ENCODE measurements around the gene TF.
"Not testable (repeated sequence)": the region's sequence is repeated elsewhere in the genome, so short reads cannot be mapped to it uniquely, and the experiment has no call there.

The TF gene

DNA sequence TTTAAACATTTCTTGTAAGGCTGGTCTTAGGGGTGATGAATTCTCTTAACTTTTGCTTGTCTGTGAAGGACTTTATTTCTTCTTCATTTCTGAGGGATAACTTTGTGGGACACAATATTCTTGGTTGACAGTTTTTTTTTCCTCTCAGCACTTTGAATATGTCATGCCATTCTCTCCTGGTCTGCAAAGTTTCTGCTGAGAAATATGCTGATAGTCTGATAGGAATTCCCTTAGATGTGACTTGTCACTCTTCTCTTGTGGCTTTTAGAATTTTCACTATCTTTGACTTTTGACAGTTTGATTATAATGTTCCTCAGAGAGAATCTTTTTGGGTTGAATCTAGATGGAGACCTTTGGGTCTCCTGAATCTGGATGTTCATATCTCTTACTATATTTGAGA, 23.3 kb upstream of the TF start:
- H3K9me3 Mint-ChIP-seq = peaks cover 11 to 16% of the 10 kb centered on the region in 2 donors
- H3K4me3 Mint-ChIP-seq = no peak overlapping the region
- H3K27ac Mint-ChIP-seq = no peak overlapping the region
- H3K27me3 Mint-ChIP-seq = peaks cover 0 to 19% of the 10 kb centered on the region in 2 donors
- H3K36me3 Mint-ChIP-seq (ENCODE audit: insufficient read depth) = peaks cover 3% of the 10 kb centered on the region
- DNase-seq (no peak), ATAC-seq (replicated peaks) (no peak)
- H3K4me1 Mint-ChIP-seq (ENCODE audit: low read depth in 2 of 2) = no peaks in the 10 kb centered on the region

DNA sequence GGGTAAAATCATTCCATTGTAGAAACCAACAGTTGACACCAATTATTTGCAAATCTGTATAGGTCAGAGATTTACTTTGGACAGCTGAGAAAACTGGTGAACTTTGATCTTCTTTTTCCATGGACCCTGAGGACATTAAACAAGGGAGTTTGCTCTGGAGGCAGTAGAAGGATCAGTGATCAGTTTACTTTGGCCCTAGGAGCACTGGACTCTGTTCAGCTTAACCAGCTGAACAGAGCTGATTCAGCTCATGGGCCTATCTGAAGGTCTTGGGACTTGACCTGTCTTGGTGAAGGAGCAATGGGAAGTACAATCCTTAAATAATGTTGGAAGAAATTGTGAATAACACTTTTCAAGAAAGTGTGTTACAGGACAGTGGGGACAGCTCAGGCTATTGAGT, 15.2 kb upstream of the TF start:
- ATAC-seq (replicated peaks) (no peak), DNase-seq (no peak)
- no peaks in the 10 kb centered on the region for H3K36me3 Mint-ChIP-seq (ENCODE audit: insufficient read depth)
- H3K4me1 Mint-ChIP-seq (ENCODE audit: low read depth in 2 of 2) = no peaks in the 10 kb centered on the region
- H3K4me3 Mint-ChIP-seq = no peak overlapping the region
- peaks cover 55 to 65% of the 10 kb centered on the region in 2 donors for H3K27me3 Mint-ChIP-seq
- peaks cover 1 to 9% of the 10 kb centered on the region in 2 donors for H3K9me3 Mint-ChIP-seq
- H3K27ac Mint-ChIP-seq = no peak overlapping the region

DNA sequence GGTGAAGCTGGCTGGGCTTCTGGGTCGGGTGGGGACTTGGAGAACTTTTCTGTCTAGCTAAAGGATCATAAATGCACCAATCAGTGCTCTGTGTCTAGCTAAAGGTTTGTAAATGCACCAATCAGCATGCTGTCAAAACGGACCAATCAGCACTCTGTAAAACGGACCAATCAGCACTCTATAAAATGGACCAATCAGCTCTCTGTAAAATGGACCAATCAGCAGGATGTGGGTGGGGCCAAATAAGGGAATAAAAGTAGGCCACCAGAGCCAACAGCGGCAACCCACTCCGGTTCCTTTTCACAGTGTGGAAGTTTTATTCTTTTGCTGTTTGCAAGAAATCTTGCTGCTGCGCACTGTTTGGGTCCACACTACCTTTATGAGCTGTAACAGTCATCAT, 14.0 kb upstream of the TF start:
- ATAC-seq (replicated peaks); H3K4me1 Mint-ChIP-seq (ENCODE audit: low read depth in 2 of 2): not testable (repeated sequence)

DNA sequence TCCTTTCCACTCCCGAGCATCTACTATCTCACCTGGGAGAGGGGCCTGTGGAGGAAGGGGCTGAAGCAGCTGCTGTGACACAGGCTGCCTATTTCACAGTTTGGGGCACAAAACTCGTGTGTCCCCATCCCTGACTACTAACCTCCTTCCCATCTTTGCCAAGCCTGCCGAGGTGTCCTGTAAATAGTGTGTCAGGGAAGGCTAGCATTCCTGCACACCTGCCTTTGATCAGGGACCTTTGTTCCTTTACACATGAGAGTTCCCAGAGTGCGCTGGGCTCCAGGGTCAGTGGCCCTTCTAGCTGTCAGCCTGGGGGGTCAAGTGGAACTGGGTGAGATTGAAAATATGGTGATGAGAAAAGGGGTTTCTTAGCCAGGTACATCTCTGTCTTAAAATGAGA, 13.0 kb upstream of the TF start:
- H3K27me3 Mint-ChIP-seq = peaks cover 66 to 68% of the 10 kb centered on the region in 2 donors
- no peak for DNase-seq
- H3K27ac Mint-ChIP-seq = no peak overlapping the region
- peaks cover 1 to 9% of the 10 kb centered on the region in 2 donors for H3K9me3 Mint-ChIP-seq
- H3K4me3 Mint-ChIP-seq = no peak overlapping the region
- no peak for ATAC-seq (replicated peaks)
- H3K4me1 Mint-ChIP-seq (ENCODE audit: low read depth in 2 of 2) = no peaks in the 10 kb centered on the region
- no peaks in the 10 kb centered on the region for H3K36me3 Mint-ChIP-seq (ENCODE audit: insufficient read depth)

More for the DNA sequence above, 14.0 kb upstream of the TF start:
- H3K9me3 Mint-ChIP-seq; H3K36me3 Mint-ChIP-seq (ENCODE audit: insufficient read depth); DNase-seq; H3K27ac Mint-ChIP-seq; H3K4me3 Mint-ChIP-seq: not testable (repeated sequence)
- peaks cover 67 to 68% of the 10 kb centered on the region in 2 donors for H3K27me3 Mint-ChIP-seq

DNA sequence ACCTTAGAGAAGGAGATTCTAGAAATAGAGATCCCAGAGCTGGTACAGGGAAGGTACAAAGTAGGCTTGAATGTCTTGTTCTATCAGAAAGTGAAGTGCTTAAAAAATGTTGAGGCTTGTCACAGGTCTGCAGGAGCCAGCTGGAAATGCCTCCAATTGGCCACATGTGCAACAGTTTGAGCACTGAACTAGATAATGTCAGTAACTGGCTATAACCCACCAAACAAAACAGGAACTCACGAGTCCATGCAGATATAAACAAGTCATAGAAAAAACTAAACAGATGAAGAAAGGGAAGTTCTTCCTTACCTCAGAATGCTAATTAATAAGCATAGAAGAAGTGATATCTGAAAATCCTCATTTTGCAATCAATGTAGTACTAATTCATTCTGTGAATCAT, 11.9 kb upstream of the TF start:
- H3K27ac Mint-ChIP-seq = no peak overlapping the region
- H3K36me3 Mint-ChIP-seq (ENCODE audit: insufficient read depth) = no peaks in the 10 kb centered on the region
- peaks cover 63 to 67% of the 10 kb centered on the region in 2 donors for H3K27me3 Mint-ChIP-seq
- DNase-seq (no peak), ATAC-seq (replicated peaks) (no peak)
- no peaks in the 10 kb centered on the region for H3K4me1 Mint-ChIP-seq (ENCODE audit: low read depth in 2 of 2)
- H3K4me3 Mint-ChIP-seq = no peak overlapping the region
- peaks cover 0 to 9% of the 10 kb centered on the region in 2 donors for H3K9me3 Mint-ChIP-seq

DNA sequence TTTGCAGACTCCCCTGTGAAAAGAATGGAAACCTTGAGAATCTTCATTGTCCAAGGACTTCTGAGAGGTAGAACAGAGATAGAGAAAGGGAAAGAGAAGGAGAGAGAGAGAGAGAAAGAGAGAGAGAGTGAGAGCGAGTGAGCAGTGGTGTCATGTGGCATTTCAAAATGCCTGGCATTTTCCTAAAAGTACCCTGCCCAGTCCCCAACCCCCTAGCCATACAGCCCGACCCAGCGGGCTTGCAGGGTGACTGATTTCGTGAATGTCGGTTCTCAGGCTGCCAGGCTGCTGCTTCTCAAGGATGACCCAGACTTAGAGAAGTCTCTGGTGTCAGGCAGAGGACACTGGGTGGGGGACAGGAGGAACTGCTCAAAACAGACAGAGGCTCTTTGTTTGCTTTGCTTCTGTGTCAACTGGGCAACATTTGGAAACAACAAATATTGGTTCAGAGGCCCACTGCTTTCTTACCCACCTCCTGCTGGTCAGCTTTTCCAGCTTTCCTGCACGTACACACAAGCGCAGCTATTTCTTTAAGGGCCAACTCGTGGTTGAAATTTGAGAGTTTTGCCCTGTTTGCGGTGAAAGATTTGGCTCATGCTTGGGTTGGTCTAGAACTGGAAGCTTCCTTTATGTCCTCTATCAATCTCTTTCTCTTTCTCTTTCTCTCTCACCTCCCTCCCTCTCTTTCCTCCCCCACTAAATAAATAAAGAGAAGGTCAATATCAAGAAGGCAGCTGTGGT, 3.7 kb upstream of the TF start:
- Mint-ChIP-seq H3K9me3 (no peaks in the 10 kb centered on the region), H3K36me3 (ENCODE audit: insufficient read depth) (no peaks in the 10 kb centered on the region), H3K27me3 (peaks cover 31 to 49% of the 10 kb centered on the region in 2 donors), H3K4me3 (no peak overlapping the region), H3K27ac (no peak overlapping the region), H3K4me1 (ENCODE audit: low read depth in 2 of 2) (no peaks in the 10 kb centered on the region)
- DNase-seq (no peak), ATAC-seq (replicated peaks) (no peak)

DNA sequence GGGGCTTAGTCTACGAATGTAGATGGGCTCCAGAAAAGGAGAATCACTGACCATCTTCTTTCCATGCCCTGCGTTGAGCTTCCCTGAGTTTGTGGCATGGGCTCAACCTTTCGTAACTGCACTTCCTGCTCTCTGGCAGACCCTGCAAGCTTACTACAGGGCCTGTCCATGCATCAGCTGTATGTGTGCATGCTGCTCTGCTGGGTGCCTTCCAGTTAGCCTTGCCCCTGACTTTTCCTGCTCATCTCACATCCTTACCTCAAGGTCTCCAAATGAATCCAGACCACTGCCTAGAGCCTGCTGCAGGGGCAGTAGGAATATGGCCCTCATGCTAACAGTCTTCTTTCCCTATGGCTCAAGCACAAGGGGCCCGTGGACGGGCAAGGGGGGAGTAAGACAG, 2.0 kb upstream of the TF start:
- Mint-ChIP-seq H3K36me3 (ENCODE audit: insufficient read depth) (no peaks in the 10 kb centered on the region), H3K4me3 (no peak overlapping the region), H3K27ac (no peak overlapping the region), H3K27me3 (peaks cover 38 to 66% of the 10 kb centered on the region in 2 donors), H3K4me1 (ENCODE audit: low read depth in 2 of 2) (no peaks in the 10 kb centered on the region), H3K9me3 (no peaks in the 10 kb centered on the region)
- ATAC-seq (replicated peaks) (no peak), DNase-seq (no peak)

DNA sequence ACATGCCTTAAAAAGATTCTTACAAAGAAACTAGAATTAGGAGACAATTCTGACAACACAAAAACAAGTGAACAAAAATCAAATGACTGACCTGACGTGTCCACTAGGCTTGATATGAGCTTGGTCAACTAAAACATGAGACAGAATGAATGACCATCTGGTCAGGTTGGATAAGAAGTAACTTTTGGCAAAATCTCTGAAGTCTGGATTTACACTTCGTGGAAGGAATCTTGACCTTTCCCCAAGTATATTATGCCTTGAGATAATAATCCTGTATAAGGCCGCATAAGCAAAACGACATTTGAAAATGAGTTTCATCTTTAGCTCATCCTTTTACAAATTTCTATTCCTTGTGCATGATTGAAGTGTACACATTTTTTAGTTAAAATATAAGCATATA, 1.1 kb upstream of the TF start:
- peaks cover 43 to 74% of the 10 kb centered on the region in 2 donors for H3K27me3 Mint-ChIP-seq
- no peak overlapping the region for H3K4me3 Mint-ChIP-seq
- ATAC-seq (replicated peaks) (no peak), DNase-seq (no peak)
- H3K36me3 Mint-ChIP-seq (ENCODE audit: insufficient read depth) = no peaks in the 10 kb centered on the region
- no peak overlapping the region for H3K27ac Mint-ChIP-seq
- H3K9me3 Mint-ChIP-seq = no peaks in the 10 kb centered on the region
- H3K4me1 Mint-ChIP-seq (ENCODE audit: low read depth in 2 of 2) = no peaks in the 10 kb centered on the region

DNA sequence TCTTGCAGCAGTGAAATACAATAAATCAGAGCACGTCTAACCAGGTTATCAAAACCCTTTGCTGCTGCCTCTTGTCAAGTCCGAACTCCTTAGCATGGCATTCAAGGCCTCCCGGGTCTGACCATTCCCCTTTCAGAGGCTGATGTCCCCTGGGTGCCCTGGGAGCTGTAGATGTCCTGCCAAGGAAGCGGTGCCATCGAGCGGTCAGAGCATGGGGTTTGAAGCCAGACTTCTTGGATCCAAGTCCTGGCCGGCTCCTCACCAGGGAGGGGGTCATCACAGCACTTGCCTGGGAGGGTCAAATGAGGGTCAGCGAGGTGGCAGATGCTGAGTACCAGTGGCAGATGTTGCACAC, 496 bp downstream of the TF start:
- no peaks in the 10 kb centered on the region for H3K36me3 Mint-ChIP-seq (ENCODE audit: insufficient read depth)
- DNase-seq = no peak
- peaks cover 43 to 74% of the 10 kb centered on the region in 2 donors for H3K27me3 Mint-ChIP-seq
- no peak for ATAC-seq (replicated peaks)
- H3K9me3 Mint-ChIP-seq = no peaks in the 10 kb centered on the region
- H3K27ac Mint-ChIP-seq = no peak overlapping the region
- H3K4me1 Mint-ChIP-seq (ENCODE audit: low read depth in 2 of 2) = no peaks in the 10 kb centered on the region
- no peak overlapping the region for H3K4me3 Mint-ChIP-seq

DNA sequence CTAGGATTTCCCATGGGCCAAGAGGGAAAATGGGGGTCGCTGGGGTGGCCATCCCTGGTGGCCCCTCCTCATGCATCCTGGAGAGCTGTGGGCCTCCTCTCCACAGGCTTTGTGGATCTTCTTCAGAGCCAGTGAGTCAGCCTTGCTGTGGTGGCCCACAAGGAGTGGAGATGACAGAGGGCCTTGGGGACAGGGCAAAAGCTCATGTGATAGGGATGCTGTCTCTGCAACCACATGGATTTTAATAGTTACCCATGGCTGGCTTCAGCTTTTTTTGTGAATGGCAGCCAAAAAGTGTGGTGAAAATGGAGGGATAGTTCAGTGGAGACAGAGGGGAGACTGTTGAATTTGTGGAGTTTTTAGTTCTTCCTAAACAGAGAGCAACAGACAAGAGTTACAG, 1.2 kb downstream of the TF start:
- DNase-seq (no peak), ATAC-seq (replicated peaks) (no peak)
- H3K4me3 Mint-ChIP-seq = no peak overlapping the region
- no peaks in the 10 kb centered on the region for H3K36me3 Mint-ChIP-seq (ENCODE audit: insufficient read depth)
- H3K27me3 Mint-ChIP-seq = peaks cover 39 to 70% of the 10 kb centered on the region in 2 donors
- H3K4me1 Mint-ChIP-seq (ENCODE audit: low read depth in 2 of 2) = no peaks in the 10 kb centered on the region
- H3K27ac Mint-ChIP-seq = no peak overlapping the region
- H3K9me3 Mint-ChIP-seq = no peaks in the 10 kb centered on the region

DNA sequence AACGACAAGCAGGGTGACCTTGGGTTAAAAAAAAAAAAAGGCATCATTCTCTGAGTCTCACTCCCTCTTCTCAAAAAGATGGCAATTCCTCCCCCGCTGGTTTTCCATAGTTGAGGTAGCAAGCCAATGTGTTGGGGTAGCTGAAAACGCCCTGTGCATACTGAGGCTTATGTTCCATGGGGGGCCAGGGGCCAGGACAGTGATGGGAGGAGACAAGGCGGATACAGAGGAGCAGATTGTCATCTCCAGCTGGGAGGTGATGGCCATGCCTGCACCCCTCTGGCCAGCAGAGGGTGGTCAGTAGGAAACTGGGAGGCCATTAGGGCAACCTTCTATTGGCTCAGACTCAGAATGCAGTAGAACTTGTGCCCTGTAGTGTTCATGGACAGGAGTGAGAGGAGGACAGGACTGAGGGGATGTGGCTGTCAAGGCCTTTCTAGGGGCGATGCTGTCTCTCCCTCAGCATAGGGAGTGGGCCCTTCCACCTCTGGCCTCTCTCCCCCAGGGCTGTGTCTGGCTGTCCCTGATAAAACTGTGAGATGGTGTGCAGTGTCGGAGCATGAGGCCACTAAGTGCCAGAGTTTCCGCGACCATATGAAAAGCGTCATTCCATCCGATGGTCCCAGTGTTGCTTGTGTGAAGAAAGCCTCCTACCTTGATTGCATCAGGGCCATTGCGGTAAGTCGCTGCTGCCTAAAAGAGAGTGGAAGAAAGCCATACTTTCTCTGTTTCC, 1.9 kb downstream of the TF start:
- no peaks in the 10 kb centered on the region for H3K9me3 Mint-ChIP-seq
- ATAC-seq (replicated peaks) (no peak), DNase-seq (no peak)
- H3K36me3 Mint-ChIP-seq (ENCODE audit: insufficient read depth) = no peaks in the 10 kb centered on the region
- peaks cover 37 to 72% of the 10 kb centered on the region in 2 donors for H3K27me3 Mint-ChIP-seq
- H3K4me1 Mint-ChIP-seq (ENCODE audit: low read depth in 2 of 2) = no peaks in the 10 kb centered on the region
- H3K4me3 Mint-ChIP-seq = no peak overlapping the region
- H3K27ac Mint-ChIP-seq = no peak overlapping the region

DNA sequence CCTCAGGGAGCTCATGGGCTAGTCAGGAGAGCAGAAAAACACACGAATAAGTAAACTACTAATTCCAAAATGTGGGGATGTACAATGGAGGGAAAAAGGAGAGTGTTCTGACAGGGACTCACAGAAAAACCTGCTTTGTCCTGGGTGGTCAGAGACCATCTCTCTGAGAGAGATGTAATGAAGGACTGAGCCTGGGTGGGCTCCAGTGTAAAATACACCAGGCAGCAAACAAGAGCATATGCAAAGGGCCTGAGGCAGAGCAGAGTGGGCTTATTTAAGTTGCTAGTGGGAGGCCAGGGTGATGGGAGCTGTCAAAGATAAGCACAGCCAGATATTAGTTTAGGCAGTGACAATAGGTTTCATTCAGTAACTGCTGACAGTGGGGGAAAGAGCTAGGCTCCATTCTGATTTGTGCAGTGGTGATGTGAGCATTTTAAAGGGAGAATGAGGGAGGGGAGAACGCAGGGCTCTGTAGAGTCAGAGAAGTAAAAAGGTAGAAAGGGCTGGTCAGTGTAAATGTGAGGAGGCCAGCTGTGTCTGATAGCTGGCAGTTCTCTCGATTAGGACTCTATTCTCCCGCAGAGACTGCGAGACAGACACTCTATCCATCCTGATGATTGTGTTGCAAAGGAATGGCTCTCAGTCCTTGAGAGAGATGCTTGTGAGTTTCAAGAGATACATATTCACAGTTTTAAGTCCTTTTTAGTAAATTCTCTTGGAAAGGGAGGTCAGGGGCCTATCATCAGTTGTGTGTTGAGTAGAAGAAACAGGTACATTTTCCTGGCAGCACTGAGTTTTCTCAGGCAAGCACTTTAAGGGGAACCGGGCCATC, 3.5 kb downstream of the TF start:
- peaks cover 31 to 69% of the 10 kb centered on the region in 2 donors for H3K27me3 Mint-ChIP-seq
- no peaks in the 10 kb centered on the region for H3K36me3 Mint-ChIP-seq (ENCODE audit: insufficient read depth)
- no peaks in the 10 kb centered on the region for H3K4me1 Mint-ChIP-seq (ENCODE audit: low read depth in 2 of 2)
- ATAC-seq (replicated peaks) = no peak
- no peaks in the 10 kb centered on the region for H3K9me3 Mint-ChIP-seq
- H3K27ac Mint-ChIP-seq = no peak overlapping the region
- no peak for DNase-seq
- H3K4me3 Mint-ChIP-seq = no peak overlapping the region

DNA sequence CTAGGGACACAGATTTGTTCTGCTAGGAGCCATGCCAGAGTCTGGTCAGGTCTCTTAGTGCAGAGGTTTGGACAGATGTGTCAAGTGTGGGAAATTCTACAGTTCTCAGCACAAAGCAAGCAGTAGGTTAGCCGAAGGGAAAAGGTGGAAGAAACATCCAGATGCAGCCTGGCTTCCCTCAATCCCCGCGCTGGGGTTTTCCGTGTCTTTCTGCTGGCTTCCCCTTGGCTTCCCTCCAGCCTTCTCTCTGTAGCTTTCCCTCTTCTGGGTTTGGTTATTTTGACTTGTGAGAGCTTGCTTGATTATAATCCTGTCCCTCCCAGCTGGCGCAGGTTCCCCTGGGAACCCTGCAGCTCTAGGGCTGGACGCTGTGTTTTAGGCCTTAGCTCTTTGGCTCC, 4.1 kb downstream of the TF start:
- Mint-ChIP-seq H3K9me3 (no peaks in the 10 kb centered on the region), H3K4me1 (ENCODE audit: low read depth in 2 of 2) (no peaks in the 10 kb centered on the region), H3K36me3 (ENCODE audit: insufficient read depth) (no peaks in the 10 kb centered on the region), H3K27ac (no peak overlapping the region), H3K27me3 (peaks cover 30 to 70% of the 10 kb centered on the region in 2 donors), H3K4me3 (no peak overlapping the region)
- ATAC-seq (replicated peaks) (no peak), DNase-seq (no peak)

Measured in effector memory CD8-positive, alpha-beta T cell (primary cell).